ENCODE results near the gene TRIM7.

TRIM7 gene

DNA sequence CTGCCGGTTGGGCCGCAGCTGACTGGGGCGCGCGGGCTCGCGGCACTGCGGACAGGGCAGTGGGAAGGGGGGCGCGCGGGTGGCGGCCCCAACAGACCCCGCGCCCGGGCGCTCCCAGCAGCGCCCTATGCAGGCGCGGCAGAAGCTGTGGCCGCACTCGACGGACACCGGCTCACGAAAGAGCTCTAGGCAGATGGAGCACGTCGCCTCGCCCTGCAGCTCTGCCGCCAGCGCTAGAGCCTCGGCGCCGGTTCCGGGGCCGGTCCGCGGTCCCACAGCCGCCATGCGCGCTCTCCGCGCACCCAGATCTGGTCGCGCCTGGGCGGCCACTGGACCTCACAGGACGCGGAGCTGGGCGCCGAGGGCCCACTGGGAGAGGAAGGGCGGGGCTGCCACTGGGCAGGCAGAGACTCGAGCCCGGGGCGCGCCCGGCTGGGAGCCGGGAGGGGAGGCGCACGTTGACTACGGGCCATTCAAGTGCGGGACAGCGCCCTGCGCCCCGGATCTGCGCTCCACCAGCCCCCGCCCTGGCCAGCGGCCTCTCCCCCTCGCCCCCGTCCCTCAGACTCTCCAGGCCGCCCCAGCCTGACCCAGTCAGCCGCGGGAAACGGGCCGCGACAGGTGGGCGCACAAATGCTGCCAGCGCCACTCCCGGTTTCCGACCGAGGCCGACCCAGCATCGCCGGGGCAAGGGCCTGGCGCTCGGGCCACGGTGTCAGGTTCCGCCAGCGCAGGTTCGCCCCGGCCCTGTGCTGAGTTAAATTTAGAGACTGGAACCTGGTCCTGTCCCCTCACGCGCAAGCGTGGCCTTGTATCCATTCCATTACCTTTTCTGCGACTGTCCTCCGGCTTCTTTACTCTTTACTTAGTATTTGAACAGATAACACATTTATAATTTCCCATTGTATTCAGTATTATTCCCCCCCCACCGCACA lies at the start of gene TRIM7:
Gene TRIM7 (minus strand): TSS at position 371 of the 935 bp plus-strand sequence. CDS start 86 bp downstream, at position 285.
- DNase-seq (ENCODE audit: low read depth in 1 of 2, low spot score in 1 of 2): no peak

DNA sequence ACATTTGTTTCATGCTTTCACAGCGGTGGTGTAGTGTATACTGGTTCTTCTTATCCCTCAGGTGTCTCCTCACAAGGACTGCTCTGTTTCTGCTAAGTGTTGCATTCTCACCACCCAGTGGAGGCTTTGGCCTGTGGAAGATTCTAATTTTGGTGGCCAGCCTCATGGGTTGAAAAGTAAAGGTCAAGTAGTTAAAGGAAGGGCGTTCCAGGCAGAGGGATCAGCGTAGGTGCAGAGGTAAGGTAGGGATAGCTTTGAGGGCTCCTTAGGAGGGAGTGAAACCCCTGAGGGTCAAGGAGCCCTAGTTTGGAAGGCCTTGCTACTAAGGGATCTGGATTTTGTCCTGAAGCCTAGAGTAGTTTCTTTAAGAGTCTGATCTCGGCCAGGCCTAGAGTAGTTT lies 43.3 kb upstream of the TRIM7 start:
- DNase-seq (ENCODE audit: low read depth in 1 of 2, low spot score in 1 of 2): no peak

DNA sequence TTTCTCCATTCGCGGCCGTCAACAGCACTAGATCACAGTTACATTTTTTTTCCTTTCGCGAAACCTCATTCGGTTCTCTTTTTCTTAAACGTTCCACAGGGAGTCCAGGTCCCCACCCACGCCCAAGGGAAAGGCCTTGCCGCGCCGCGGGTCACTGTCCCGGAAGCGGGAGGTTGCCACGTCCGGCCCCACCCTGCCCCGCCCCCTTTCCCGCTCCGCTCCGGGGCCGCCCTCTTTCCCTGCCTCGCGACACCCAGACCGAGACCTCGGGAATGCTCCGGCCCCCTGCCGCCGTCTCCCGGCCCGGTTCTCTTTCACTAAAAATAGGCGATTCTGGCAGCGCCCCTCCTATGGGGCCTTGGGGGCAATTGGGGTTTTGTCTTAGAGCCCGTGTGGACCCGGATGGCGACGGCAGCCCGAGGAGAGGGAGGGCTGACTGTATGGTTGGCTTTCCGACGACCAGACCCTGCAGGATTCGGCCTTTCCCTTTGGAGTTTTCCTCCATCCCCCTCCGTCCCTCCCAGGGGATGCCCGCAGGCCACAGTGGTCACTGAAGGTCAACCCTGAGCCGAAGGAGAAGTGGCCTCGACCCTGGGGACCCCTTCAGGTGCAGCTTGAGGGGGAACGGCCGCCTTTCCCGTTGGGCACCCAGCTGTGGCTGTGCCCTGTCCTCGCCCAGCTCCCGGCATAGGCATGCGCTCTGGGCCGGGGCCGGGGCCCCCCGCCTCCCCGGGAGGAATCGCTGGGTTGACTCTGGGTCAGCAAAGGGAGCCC lies 41.5 kb upstream of the TRIM7 start:
- DNase-seq (ENCODE audit: low read depth in 1 of 2, low spot score in 1 of 2): peak; percentile 58 to 78

GRCh38 chr5:181245427-181246275 lies 40.7 kb upstream of the TRIM7 start:
- DNase-seq (ENCODE audit: low read depth in 1 of 2, low spot score in 1 of 2): no peak

DNA sequence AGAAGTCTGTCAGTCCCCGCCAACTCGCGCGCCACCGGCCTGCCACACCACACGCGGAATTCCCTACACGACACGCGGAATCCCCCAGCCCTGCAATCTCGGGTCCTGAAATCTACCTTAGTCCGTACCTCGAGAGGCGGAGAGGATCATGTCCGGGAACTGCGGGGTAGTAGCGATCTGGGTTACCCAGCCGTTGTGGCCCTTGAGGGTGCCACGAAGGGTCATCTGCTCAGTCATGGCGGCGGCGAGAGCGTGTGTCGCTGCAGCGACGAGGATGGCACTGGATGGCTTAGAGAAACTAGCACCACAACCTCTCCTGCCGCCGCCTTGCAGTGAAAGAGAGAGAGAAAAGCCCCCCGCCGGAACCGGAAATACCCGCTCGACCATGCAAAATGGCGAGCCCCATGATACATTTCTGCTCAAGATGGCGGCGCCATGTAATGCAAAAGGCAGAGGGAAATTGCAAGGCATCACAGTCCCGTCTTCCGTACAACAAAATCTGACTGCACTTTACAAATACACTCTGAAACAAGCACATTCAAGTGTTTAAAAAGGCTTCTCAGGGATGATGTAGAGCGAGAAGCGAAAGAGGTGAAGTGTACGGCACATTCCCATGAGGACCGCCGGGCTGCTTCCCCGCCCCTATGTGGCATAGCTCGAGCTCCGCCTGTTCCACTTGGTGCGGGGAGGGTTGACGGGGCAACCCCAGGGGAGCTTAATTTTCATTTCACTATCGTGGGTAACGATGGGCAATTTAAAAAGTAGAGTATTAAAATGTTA lies 38.8 kb upstream of the TRIM7 start, which contains the start of gene RACK1:
Gene RACK1 (minus strand): TSS at position 343 of the 780 bp plus-strand sequence. CDS start 106 bp downstream, at position 237.
- DNase-seq (ENCODE audit: low read depth in 1 of 2, low spot score in 1 of 2): peak; percentile 82 to 91

- DNase-seq (ENCODE audit: low read depth in 1 of 2, low spot score in 1 of 2): no peak
Observed at GRCh38 chr5:181243018-181243563, 38.1 kb upstream of the TRIM7 start.

GRCh38 chr5:181242031-181242451 lies 37.0 kb upstream of the TRIM7 start:
- no peak for DNase-seq (ENCODE audit: low read depth in 1 of 2, low spot score in 1 of 2)

DNA sequence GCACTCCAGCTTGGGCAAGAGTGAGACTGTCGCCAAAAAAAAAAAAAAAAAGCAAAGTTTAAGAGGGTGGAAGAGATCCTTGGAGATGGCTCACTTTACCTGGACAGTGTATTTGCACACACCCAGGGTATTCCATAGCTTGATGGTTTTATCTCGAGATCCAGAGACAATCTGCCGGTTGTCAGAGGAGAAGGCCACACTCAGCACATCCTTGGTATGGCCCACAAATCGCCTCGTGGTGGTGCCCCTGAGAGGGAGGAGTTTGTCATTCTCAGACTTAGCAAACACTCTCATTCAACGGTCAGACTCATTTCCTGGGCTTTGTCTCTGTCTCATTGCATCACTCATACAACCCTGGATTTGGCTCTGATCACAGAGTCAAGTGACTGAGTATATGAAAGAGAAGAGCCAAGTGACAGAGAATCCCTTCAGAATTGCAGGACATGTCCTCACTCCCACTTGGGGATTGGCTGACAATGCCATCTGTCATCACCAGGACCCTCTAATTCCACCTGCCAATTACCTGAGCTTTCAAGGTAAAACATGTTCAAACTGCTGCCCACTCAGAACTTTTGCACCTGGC lies 36.5 kb upstream of the TRIM7 start:
- DNase-seq (ENCODE audit: low read depth in 1 of 2, low spot score in 1 of 2): no peak

- DNase-seq (ENCODE audit: low read depth in 1 of 2, low spot score in 1 of 2): no peak
Observed at GRCh38 chr5:181239062-181239663, 34.2 kb upstream of the TRIM7 start.

- DNase-seq (ENCODE audit: low read depth in 1 of 2, low spot score in 1 of 2): no peak
Observed at GRCh38 chr5:181237729-181238385, 32.9 kb upstream of the TRIM7 start.

GRCh38 chr5:181236954-181237641 lies 32.1 kb upstream of the TRIM7 start:
- DNase-seq (ENCODE audit: low read depth in 1 of 2, low spot score in 1 of 2): no peak

GRCh38 chr5:181236471-181236870 lies 31.5 kb upstream of the TRIM7 start:
- no peak for DNase-seq (ENCODE audit: low read depth in 1 of 2, low spot score in 1 of 2)

GRCh38 chr5:181235689-181236366 lies 30.8 kb upstream of the TRIM7 start:
- no peak for DNase-seq (ENCODE audit: low read depth in 1 of 2, low spot score in 1 of 2)

DNA sequence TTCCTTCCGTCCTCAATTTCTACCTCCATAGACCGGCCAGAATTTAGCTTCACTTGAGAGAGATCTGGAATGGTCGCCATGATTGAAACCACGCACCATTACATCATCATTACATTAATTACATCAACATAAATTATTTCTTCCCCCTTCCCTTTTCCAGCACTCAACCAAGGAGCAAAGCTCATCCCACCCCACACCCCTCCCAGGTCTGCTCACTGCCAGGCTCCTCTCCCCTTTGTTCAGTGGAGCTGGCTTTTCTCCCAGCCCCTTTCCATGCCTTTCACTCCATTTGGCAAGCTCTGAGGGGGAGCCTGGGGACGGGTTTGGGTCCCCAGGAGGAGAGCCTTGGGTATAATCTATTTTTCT lies 30.3 kb upstream of the TRIM7 start:
- DNase-seq (ENCODE audit: low read depth in 1 of 2, low spot score in 1 of 2): no peak

DNA sequence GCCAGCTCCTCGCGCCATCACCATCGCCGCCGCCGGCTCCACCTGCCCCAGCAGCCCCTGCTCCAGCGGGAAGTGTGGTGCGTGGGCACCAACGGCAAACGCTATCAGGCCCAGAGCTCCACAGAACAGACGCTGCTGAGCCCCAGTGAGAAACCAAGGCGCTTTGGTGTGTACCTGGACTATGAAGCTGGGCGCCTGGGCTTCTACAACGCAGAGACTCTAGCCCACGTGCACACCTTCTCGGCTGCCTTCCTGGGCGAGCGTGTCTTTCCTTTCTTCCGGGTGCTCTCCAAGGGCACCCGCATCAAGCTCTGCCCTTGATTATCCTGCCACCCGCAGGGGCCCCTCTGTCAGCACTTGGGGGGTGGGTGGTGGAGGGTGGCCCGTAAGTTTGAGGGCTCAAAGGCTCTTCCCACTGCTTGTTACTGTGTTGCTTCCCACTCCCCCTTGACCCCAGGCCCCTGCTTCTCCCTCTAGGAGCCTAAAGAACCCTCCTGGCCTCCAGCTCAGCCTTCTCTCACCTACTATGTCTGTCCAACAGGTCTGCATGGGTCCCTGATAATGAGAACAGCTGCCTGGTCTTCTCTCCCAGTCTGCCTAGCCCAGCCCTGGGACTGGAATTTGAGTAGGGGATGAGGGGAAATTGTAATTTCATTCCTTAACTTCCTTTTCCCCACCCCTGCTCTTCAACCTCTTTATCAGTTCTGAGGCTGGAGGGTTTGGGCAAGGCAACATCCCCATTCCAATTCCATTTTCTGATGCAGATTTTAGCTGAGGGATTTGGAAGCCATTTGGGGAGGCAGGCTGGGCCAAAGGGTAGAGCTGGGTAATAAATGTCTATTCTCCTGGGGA lies 29.7 kb upstream of the TRIM7 start:
- DNase-seq (ENCODE audit: low read depth in 1 of 2, low spot score in 1 of 2): no peak

DNA sequence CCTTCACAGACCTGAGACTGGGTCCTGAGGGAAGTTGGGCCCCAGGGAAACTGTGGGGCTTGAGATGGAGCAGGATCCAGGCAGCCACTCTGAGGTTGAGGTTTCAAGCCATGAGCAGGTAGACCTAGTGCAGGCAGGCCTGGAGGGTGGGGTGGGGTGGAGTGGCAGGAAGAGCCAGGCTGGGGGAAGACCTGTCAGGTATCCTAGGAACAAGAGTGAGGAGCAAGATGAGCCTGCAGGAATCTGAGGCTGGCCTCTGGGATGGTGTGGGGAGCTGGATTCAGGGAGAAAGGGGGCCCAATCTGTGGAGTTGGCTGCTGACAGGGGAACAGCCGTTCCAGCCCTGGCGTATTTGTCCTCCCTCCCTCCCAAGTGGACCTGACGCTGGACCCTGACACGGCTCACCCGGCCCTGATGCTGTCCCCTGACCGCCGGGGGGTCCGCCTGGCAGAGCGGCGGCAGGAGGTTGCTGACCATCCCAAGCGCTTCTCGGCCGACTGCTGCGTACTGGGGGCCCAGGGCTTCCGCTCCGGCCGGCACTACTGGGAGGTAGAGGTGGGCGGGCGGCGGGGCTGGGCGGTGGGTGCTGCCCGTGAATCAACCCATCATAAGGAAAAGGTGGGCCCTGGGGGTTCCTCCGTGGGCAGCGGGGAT lies 28.9 kb upstream of the TRIM7 start:
- DNase-seq (ENCODE audit: low read depth in 1 of 2, low spot score in 1 of 2): no peak

Measured in activated CD4-positive, alpha-beta T cell treated with anti-CD3 and anti-CD28 coated beads, Interleukin-2, amount 50 U/mL, for 24 hours (primary cell).